H7 (cell line): ENCODE results near the gene PERCC1. TPM values are rescaled to one million over a fixed set of nuclear protein-coding genes. Genes with fewer than 3 reads are reported as not detected.

Source experiments
- DNase-seq: peaks from one replicate; pipeline ENCODE4 v3.0.0; 2012
- H3K27me3 ChIP-seq: 2 replicates; pipeline ENCODE4 v1.6.0; 2011; ENCODE audit warnings: mild to moderate bottlenecking, low read length; ENCODE audit not compliant: control insufficient read depth, insufficient read depth
- H3K36me3 ChIP-seq: replicated peaks from 2 replicates; pipeline ENCODE4 v1.5.1; 2011; ENCODE audit warnings: low read length; ENCODE audit not compliant: control insufficient read depth, insufficient read depth
- H3K4me3 ChIP-seq: 2 replicates; pipeline ENCODE4 v1.5.1; 2011; ENCODE audit warnings: low read depth, mild to moderate bottlenecking, control low read depth, low read length, moderate library complexity; ENCODE audit not compliant: insufficient read depth
- total RNA-seq: library from RNA; depleted of rRNA; stranded (reverse); fragments of >200 nt; shearing (Covaris generic); gene quantifications from 2 replicates; pipeline ENCODE4 v1.2.3, GENCODE V29; 2014; rRNA removed

PERCC1 gene
- not detected in 2 replicates for total RNA-seq

DNA sequence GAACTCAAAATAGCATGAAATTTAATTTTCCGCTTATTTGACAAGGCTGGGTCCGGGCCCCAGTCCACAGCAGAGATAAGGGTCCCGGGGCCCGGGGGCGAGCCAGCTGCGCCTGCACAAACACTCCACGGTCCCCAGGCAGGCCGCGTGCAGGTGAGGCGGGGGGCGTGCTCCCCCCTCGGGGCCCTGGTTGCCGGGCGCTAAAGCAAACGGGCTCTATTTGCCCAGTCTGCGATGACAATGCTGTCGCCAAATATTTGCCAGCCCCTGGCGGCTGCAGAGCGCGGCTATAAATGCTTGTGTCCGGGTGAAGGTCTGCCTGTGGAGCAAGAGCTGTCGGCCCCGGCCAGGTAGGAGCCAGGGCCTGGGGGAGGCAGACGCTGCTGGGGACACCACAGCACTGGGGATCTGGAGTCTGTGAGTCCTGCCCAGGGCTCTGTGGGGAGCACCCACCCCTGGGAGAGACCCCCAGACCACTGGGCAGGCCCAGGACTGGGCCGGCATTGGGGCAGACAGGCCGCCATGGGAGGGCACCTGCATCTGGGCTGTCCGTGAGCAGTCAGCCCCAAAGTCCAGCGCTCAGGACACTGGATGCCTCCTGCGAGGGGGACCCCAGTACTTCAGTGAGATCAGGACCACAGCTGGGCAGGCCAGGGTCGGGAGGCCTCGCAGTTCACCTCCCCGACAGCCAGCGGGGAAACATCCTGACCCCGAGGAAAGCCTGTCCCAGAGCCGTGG, at the start of gene PERCC1:
Gene PERCC1 (plus strand): TSS at position 320 of the 738 bp plus-strand sequence. CDS start 1,516 bp downstream, outside the sequence.
- Histone ChIP-seq H3K27me3 (no peaks in the 10 kb centered on the region), H3K36me3 (no peaks in the 10 kb centered on the region), H3K4me3 (no peak within 1 kb of the TSS)
- DNase-seq: peak; percentile 74

DNA sequence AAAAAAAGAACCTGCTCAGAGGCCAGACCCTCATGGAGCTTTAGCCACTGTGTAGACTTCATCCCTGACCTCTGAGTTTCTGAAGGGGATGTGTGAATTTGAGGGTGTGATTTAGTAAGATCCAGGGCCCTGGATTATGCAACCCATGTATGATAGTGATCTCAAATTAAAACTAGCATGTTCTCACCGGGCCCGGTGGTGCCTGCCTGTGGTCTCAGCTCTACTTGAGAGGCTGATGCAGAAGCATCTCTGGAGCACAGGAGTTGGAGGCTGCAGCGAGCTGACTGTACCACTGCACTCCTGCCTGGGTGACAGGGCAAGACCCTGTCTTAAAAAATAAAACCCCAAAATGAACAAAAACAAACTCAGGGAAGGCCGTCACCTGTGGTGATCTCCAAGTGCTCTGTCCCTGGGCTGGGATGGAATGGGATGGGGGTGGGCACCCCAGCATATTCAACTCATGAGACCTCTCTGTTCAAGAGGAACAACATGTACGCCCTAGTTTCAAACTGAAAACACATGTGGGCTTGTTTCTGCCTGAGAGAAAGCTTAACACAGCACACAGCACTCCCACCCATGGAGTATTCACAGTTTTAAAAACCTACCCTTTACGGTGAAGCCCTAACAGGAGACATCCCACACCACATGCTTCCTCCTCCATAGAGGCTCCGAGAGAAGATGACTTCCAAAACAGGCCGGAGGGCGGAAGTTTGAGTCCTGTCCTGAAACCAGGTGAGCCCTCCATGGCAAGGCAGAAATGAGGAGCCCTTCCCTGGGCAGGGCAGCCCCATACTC, 49.1 kb upstream of the PERCC1 start:
- Histone ChIP-seq H3K4me3 (no peak overlapping the region), H3K36me3 (no peaks in the 10 kb centered on the region; the same call in 1 of the 2 replicates), H3K27me3 (no peaks in the 10 kb centered on the region)
- no peak for DNase-seq

DNA sequence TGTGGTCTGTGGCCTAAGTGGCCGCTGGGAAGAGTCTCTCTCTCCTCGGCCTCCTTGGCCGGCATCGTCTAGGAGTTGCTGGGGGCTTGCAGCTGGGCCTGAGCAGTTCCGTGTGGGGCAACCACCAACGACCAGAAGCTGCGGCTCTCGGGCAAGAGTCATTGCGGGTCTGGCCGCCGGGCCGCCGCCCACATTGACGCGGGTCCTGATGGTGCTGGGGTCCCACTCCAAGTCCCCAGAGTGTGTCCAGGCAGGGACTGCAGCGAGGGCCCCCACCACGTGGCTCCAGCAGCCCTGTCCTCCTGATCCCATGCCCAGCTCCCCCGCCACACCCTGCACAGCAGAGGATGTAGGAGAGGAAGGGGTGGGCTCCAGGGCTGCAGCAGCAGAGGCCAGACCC, 47.3 kb upstream of the PERCC1 start:
- Histone ChIP-seq H3K36me3 (no peaks in the 10 kb centered on the region; the same call in 1 of the 2 replicates), H3K27me3 (no peaks in the 10 kb centered on the region), H3K4me3 (no peak overlapping the region)
- DNase-seq: no peak

DNA sequence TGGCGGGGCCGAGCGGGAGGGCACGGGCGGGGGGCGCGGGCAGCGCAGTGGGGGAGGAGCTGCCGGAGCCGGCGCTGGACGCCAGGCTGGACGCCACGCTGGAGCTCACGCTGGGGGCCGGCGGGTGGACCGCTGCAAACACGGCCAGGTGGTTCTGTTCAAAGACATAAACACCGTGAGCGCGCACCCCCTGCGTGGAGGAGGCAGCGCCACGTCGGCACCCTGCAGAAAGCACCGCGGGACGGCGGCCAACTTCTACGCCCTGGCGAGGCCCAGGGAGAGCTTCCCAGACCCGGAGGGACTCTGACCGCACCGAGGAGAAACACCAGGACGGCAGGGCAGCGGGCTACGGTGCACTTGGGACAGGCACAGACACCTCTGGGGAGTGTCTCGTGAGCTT, 45.6 kb upstream of the PERCC1 start:
- Histone ChIP-seq H3K4me3 (no peak overlapping the region), H3K36me3 (no peaks in the 10 kb centered on the region; the same call in 1 of the 2 replicates), H3K27me3 (no peaks in the 10 kb centered on the region)
- DNase-seq: no peak

DNA sequence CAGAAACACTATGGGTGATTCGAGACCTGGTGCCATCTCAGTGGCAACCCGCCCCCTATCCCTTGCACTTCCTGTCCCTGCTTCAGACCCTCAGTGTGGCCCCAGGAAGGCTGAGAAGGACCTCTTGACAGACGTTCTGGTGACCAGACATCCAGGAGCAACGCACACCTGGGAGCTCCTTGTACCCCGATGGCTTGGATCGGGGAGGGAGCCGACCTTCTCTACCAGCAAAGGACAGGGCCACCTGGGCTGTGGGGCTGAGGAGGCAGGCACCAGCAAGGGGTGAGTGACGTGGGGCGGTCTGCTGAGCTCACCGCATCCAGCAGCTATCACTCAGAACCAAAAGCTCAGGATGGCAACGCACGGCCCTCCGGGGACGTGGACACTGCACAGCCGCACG, 43.5 kb upstream of the PERCC1 start:
- Histone ChIP-seq H3K27me3 (no peaks in the 10 kb centered on the region), H3K4me3 (no peak overlapping the region), H3K36me3 (peaks cover 3% of the 10 kb centered on the region)
- no peak for DNase-seq

DNA sequence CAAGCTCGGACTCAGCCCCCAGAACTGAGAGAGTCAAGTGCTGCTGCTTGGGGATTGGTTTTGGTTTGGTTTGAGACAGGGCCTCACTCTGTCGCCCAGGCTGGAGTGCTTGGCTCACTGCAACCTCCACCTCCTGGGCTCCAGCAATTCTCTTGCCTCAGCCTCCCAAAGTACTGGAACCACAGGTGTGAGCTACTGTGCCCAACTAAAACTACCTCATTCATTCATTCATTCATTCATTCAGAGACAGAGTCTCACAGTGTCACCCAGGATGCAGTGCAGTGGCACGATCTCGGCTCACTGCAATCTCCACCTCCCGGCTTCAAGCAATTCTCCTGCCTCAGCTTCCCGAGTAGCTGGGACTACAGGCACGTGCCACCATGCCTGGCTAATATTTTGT, 41.1 kb upstream of the PERCC1 start:
- no peak overlapping the region for H3K4me3 ChIP-seq
- DNase-seq: no peak
- H3K36me3 ChIP-seq: peaks cover 3% of the 10 kb centered on the region
- no peaks in the 10 kb centered on the region for H3K27me3 ChIP-seq

DNA sequence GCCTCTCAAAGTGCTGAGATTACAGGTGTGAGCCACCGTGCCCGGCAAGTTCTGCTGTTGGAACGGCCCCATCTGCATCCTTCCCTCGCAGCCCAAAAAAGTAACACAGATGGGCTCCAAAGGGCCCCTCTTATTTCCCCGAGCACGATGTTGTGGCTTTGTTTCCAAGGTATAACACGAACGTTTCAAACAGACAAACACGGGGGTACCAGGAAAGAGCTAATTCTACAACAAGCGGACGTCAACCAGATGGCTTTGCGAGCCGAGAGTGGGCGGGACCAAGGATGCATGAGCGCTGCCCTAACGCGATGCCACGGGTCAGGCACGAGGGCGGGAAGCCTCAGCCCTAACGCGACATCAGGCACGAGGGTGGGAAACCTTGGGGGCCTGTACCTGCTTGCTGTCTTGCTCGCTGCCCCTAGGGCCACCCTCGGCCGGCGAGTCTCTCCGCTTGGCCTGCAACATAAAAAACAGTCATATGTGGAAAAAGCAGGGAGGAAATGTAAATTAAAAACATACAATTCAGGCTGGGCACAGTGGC, 40.6 kb upstream of the PERCC1 start:
- Histone ChIP-seq H3K4me3 (no peak overlapping the region), H3K36me3 (peaks cover 3% of the 10 kb centered on the region), H3K27me3 (no peaks in the 10 kb centered on the region)
- DNase-seq: no peak

DNA sequence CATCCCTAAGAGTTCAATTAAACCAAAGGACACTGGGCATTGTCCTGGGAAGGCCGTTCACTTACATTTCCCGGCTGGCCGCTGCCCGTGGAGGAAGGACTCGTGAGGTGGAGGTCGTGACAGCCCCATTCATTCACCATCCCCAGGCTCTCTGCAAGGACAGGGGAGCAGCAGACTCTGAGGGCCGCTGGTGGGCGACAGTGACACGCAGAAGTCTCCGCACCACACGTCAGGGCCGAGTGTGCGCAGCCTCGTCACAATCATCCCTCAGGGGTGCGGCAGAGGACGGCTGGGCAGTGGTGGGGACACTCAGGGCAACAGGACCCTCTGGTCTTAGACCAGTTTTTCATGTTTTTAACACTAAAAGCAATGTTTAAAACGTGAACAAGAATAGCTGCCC, 38.1 kb upstream of the PERCC1 start:
- DNase-seq: no peak
- H3K36me3 ChIP-seq: peaks cover 3% of the 10 kb centered on the region
- H3K4me3 ChIP-seq: no peak overlapping the region
- H3K27me3 ChIP-seq: no peaks in the 10 kb centered on the region

DNA sequence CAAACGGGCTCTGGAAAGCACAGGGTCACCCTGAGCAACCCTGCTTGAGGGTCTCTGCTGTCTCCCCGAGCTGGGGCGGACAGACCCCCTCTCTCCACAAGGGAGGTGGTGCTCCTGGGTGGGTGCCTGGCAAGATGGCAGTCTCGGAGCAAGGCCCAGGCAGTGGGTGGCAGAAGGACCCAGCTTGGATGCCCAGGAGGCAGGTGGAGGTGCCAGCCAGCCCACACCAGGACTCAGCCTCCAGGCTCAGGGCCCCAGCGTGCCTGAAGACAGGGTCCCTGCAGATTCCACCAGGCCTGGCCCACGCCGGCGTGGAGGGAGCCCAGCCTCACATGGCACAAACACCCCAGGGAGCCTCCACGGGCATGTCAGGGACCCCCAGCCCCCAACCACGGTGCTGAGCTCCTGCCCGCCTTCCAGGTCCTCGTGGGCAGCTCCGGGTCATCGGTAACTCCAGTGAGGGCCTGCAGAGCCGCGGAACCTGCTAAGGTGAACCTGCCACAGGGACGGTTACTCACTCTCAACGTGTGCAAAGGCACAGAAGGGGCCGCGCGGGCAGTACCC, 37.2 kb upstream of the PERCC1 start:
- Histone ChIP-seq H3K4me3 (no peak overlapping the region), H3K27me3 (no peaks in the 10 kb centered on the region), H3K36me3 (peaks cover 3% of the 10 kb centered on the region)
- no peak for DNase-seq

DNA sequence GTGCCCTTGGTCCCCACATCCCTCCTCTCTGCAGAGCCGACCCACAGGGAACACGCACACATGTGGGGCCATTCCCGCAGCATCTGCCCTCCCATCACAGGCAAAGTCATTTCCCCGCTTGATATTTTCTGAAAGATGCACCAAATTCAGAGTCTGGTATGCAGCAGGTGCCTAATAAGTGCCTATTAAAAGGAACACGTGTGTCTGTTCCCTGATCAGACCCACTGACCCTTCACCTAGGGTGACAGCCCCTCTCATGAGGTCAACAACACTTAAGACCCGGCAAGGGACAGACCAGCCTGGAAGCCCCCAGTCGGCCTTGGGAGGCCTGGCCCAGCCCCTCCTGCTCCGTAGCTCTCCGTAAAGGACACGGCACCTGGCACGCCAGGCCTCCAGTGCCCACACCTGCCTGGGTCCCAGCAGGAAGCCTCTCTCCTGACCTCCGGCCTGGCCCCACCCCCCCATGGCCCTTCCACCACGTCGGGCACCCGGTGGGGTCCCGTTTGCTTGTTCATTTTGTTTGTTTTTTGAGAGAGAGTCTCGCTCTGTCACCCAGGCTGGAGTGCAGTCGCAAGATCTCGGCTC, 36.4 kb upstream of the PERCC1 start:
- peak; percentile 66 for DNase-seq
- Histone ChIP-seq H3K36me3 (peaks cover 3% of the 10 kb centered on the region), H3K4me3 (no peak overlapping the region), H3K27me3 (no peaks in the 10 kb centered on the region)

DNA sequence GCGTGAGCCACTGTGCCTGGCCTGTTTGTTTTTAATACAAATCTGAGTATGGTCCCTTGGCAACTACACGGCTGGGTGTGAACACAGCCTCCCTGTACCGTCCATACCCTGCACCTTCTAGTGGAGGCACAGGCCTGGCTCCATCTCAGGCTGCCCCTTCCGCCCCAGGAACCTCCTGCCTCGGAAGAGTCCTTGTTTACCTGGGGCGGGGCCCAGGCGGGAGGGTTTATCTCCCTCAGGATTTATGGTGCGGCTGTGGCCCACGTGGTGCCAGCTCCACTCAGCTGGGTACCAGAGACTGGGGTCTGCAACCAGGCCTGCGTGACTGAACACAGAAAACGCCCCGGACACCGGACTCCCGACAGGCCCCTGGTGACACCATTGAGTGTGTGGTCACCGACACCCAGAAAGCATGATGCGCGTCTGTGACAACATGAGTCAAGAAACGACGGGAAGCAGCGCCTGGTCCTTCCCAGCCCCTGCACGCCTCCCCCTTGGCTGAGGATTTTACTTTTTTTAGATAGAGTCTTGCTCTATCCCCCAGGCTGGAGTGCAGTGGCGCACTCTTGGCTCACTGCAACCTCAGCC, 35.3 kb upstream of the PERCC1 start:
- Histone ChIP-seq H3K27me3 (no peaks in the 10 kb centered on the region), H3K36me3 (peaks cover 3% of the 10 kb centered on the region)
- no peak for DNase-seq

DNA sequence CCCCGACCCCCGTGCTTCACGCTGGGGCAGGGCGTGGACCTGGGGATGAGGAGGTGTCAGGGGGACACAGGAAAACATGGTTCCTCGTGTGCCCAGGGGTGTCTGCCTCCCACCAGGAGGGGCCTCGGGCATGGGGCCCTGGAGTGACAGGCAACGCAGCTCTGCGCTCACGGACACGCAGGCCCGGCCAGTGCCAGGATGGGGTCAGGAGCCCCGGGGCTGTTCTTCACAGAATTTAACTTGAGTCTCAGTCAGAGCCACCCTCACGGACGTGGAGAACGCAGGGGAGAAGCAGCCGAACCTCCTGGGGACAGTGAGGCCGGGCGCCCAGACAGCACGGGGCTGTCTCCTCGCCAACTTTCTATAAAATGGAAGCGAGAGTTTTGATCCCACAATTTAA, 33.1 kb upstream of the PERCC1 start:
- Histone ChIP-seq H3K36me3 (peaks cover 3% of the 10 kb centered on the region), H3K4me3 (no peak overlapping the region), H3K27me3 (no peaks in the 10 kb centered on the region)
- DNase-seq: peak; percentile 54

More for the DNA sequence above, 35.3 kb upstream of the PERCC1 start:
- H3K4me3 ChIP-seq: no peak overlapping the region

DNA sequence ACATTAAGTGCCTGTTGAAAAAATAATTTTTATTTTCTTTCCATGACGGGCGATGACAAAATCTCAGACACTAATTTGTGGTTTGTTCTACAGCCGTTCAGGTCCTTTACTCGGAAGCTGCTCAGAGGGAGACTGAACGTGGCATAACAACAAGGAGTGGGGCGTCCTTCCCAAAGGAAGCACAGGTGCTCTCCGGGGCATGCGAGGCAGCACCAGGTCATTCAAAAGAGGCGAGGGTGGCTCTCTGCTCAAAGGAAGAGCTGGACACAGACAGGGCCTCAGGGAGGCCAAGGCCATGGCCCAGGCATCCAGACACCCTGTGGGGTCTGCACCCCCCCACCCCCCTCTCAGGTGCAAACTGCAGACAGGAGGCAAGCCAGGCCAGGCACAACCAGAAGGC, 32.5 kb upstream of the PERCC1 start:
- Histone ChIP-seq H3K36me3 (peaks cover 3% of the 10 kb centered on the region), H3K4me3 (no peak overlapping the region), H3K27me3 (no peaks in the 10 kb centered on the region)
- DNase-seq: no peak
